OCI-M2 (cell line): ENCODE data around the gene ASTN2.
"Not testable (repeated sequence)": the region's sequence is repeated elsewhere in the genome, so short reads cannot be mapped to it uniquely, and the experiment has no call there.

Source experiments
- DNase-seq: peaks from one replicate; lab custom pipeline; 2025; ENCODE audit not compliant: unreplicated experiment; lab: John Stamatoyannopoulos, UW

The ASTN2 gene

GRCh38 chr9:116891424-116891823 lies 523.4 kb downstream of the ASTN2 start:
- DNase-seq: no peak

GRCh38 chr9:116888476-116888875 lies 526.4 kb downstream of the ASTN2 start:
- DNase-seq: not testable (repeated sequence)

GRCh38 chr9:116888066-116888465 lies 526.8 kb downstream of the ASTN2 start:
- DNase-seq: no peak

GRCh38 chr9:116883676-116884075 lies 531.2 kb downstream of the ASTN2 start:
- no peak for DNase-seq

- no peak for DNase-seq
These were observed 537.8 kb downstream of the ASTN2 start for GRCh38 chr9:116877072-116877471.

GRCh38 chr9:116875576-116875975 lies 539.3 kb downstream of the ASTN2 start:
- DNase-seq: no peak

- no peak for DNase-seq
These were observed 540.6 kb downstream of the ASTN2 start for GRCh38 chr9:116873937-116874914.

- no peak for DNase-seq
These were observed 541.4 kb downstream of the ASTN2 start for GRCh38 chr9:116873491-116873890.

GRCh38 chr9:116870566-116870965 lies 544.3 kb downstream of the ASTN2 start:
- DNase-seq: no peak

- no peak for DNase-seq
These were observed 546.7 kb downstream of the ASTN2 start for GRCh38 chr9:116868201-116868600.

- no peak for DNase-seq
These were observed 553.5 kb downstream of the ASTN2 start for GRCh38 chr9:116861321-116861720.

- no peak for DNase-seq
These were observed 554.2 kb downstream of the ASTN2 start for GRCh38 chr9:116860509-116861120.

- DNase-seq: no peak
These were observed 555.1 kb downstream of the ASTN2 start for GRCh38 chr9:116859763-116860162.

- DNase-seq: no peak
These were observed 557.5 kb downstream of the ASTN2 start for GRCh38 chr9:116857321-116857720.

GRCh38 chr9:116855881-116856662 lies 558.8 kb downstream of the ASTN2 start:
- DNase-seq: no peak

- DNase-seq: no peak
These were observed 565.1 kb downstream of the ASTN2 start for GRCh38 chr9:116849721-116850120.

GRCh38 chr9:116844621-116845020 lies 570.2 kb downstream of the ASTN2 start:
- DNase-seq: no peak

GRCh38 chr9:116843863-116844620 lies 570.8 kb downstream of the ASTN2 start:
- DNase-seq: no peak

- DNase-seq: no peak
These were observed 572.2 kb downstream of the ASTN2 start for GRCh38 chr9:116842658-116843057.

GRCh38 chr9:116838468-116838867 lies 576.4 kb downstream of the ASTN2 start:
- not testable (repeated sequence) for DNase-seq
